Measurements from ENCODE around the gene SP9. TPM values are rescaled to one million over a fixed set of nuclear protein-coding genes. Genes with fewer than 3 reads are reported as not detected.

Gene SP9
- total and polyA plus RNA-seq, 10 of the 15 experiments (the other 5 are each of a cell fraction or from before 2014, with no cell fraction given): not detected

- 20% methylated on average over 16 of the region's 16 CpGs for WGBS (ENCODE audit: insufficient coverage, insufficient replicate concordance, low lambda C conversion rate, missing lambda C conversion rate)
- Histone ChIP-seq H3K9ac (ENCODE audit: control insufficient read depth, insufficient read depth, low read length) (no peak overlapping the region), H3K36me3 (ENCODE audit: control insufficient read depth in 2 of 2, insufficient read depth in 2 of 2, low read length in 1 of 2) (no peaks in the 10 kb centered on the region), H3K9me3 (replicated peaks; ENCODE audit: control insufficient read depth, insufficient read depth, low read length) (no peaks in the 10 kb centered on the region; the same call in 2 of the 3 replicates), H4K20me1 (ENCODE audit: control insufficient read depth, insufficient read depth) (no peaks in the 10 kb centered on the region), H3K27me3 (replicated peaks in 1 of 2; ENCODE audit: control insufficient read depth in 2 of 2, insufficient read depth in 2 of 2, low read length in 1 of 2) (peaks cover 20 to 44% of the 10 kb centered on the region in 2 experiments), H3K79me2 (ENCODE audit: control insufficient read depth, insufficient read depth, low read length) (no peaks in the 10 kb centered on the region), H2AFZ (ENCODE audit: control insufficient read depth, low read depth, low read length) (no peak overlapping the region), H3K4me1 (ENCODE audit: control insufficient read depth, insufficient read depth, low read length) (peaks cover 11% of the 10 kb centered on the region), H3K4me2 (ENCODE audit: control insufficient read depth, insufficient read depth) (no peak overlapping the region), H3K4me3 (no peak overlapping the region), H3K27ac (ENCODE audit: control insufficient read depth, insufficient read depth) (no peak overlapping the region)
- no TSS peak for BruUV-seq (replicated peaks)
- ChIA-PET SMC1A (ENCODE audit: uncharacterized antibody, unreplicated experiment) (interaction anchor here (0.6 to 1.4 kb wide), 2 partner anchors 13 to 271 kb away, joined by 3 read pairs; no protein-coding TSS in a partner anchor), POLR2A (no interaction called here), CTCF (interaction anchor here (1.2 kb wide), 1 partner anchor 12 kb away, joined by 3 read pairs; no protein-coding TSS in a partner anchor), RAD21 (ENCODE audit: unreplicated experiment) (interaction anchor here (1.0 kb wide), 1 partner anchor 12 kb away, joined by 4 read pairs; no protein-coding TSS in a partner anchor)
- intact Hi-C loops (cut with micrococcal nuclease; ENCODE audit: unreplicated experiment): no loop called here
- in situ Hi-C loops (cut with MboI): no loop called here
- TF ChIP-seq RAD51 (IDR thresholded peaks at IDR 0.05) (no peak), NKRF (conservative IDR thresholded peaks at IDR 0.05) (no peak), TARDBP (IDR thresholded peaks at IDR 0.05; ENCODE audit: borderline replicate concordance) (no peak), NR2C1 (IDR thresholded peaks at IDR 0.05) (no peak), TCF12 (IDR thresholded peaks at IDR 0.05; ENCODE audit: low read depth, low read length) (no peak), KAT2A (conservative IDR thresholded peaks at IDR 0.05; ENCODE audit: control insufficient read depth, low read depth, low read length) (no peak), CHD2 (IDR thresholded peaks at IDR 0.05; ENCODE audit: borderline replicate concordance, low read depth, low read length) (no peak), ATF2 (IDR thresholded peaks at IDR 0.05; ENCODE audit: low read length) (no peak), HDAC6 (IDR thresholded peaks at IDR 0.05; ENCODE audit: unreplicated experiment) (no peak), POLR2A (IDR thresholded peaks at IDR 0.05; ENCODE audit: low read depth, low read length) (no peak), IKZF2 (IDR thresholded peaks at IDR 0.05) (no peak), BCL11A (IDR thresholded peaks at IDR 0.05; ENCODE audit: low read depth, low read length) (no peak), TCF7 (IDR thresholded peaks at IDR 0.05; ENCODE audit: borderline replicate concordance) (no peak), POLR2AphosphoS5 (IDR thresholded peaks at IDR 0.05; ENCODE audit: low read length) (no peak), RUNX3 (IDR thresholded peaks at IDR 0.05; ENCODE audit: low read length) (no peak), BRCA1 (IDR thresholded peaks at IDR 0.05; ENCODE audit: low read depth, low read length) (no peak)
- ATAC-seq (no peak), FAIRE-seq (no peak), DNase-seq (ENCODE audit: low read depth, low spot score) (no peak)
Measured at GRCh38 chr2:174328961-174329715, 5.6 kb upstream of the SP9 start.

Measured in GM12878 (cell line).